SK-N-SH (cell line): ENCODE measurements around the gene PLEKHH1.

ENCODE experiments used
- EP300 ChIP-seq, 2 experiments: IDR thresholded peaks; 2 replicates each; pipeline versions ENCODE4 v1.4.0 to v1.6.1; 2012; ENCODE audit warnings: borderline replicate concordance in 1 of 2, low read depth in 1 of 2, low read length in 1 of 2
- FOXJ3 ChIP-seq: sonication (generic); formaldehyde crosslinking; IDR thresholded peaks from 2 replicates; pipeline ENCODE4 v1.5.1; 2020; ENCODE audit warnings: mild to moderate bottlenecking, missing genetic modification reagents
- FOXM1 ChIP-seq: IDR thresholded peaks from 2 replicates; pipeline ENCODE4 v1.4.0; 2012; ENCODE audit warnings: low read depth, mild to moderate bottlenecking
- JUND ChIP-seq: IDR thresholded peaks from 2 replicates; pipeline ENCODE4 v1.4.0; 2012
- NFIC ChIP-seq: IDR thresholded peaks from 2 replicates; pipeline ENCODE4 v1.4.0; 2012; ENCODE audit warnings: borderline replicate concordance
- POLR2AphosphoS5 ChIP-seq: IDR thresholded peaks from 2 replicates; pipeline ENCODE4 v1.6.1; 2012; ENCODE audit warnings: low read depth, low read length
- RFX5 ChIP-seq: IDR thresholded peaks from 2 replicates; pipeline ENCODE4 v1.6.1; 2012; ENCODE audit warnings: mild to moderate bottlenecking, improper control_type of control experiment, low read length
- RXRA ChIP-seq: IDR thresholded peaks from 2 replicates; pipeline ENCODE4 v1.4.0; 2012; ENCODE audit warnings: low read depth, mild to moderate bottlenecking, borderline replicate concordance
- TAF1 ChIP-seq: IDR thresholded peaks from 2 replicates; pipeline ENCODE4 v1.6.1; 2012; ENCODE audit warnings: low read depth, mild to moderate bottlenecking, low read length, moderate library complexity, borderline replicate concordance
- TF ChIP-seq, protein P1 (sequence below): fragments of 200-600 bp; sonication (generic); IDR thresholded peaks from 2 replicates; pipeline ENCODE4 v1.6.1; 2017; ENCODE audit warnings: antibody characterized with exemption, mild to moderate bottlenecking, moderate library complexity
- TF ChIP-seq, protein P2 (sequence below): IDR thresholded peaks from 2 replicates; pipeline ENCODE4 v1.6.1; 2012; ENCODE audit warnings: mild to moderate bottlenecking, low read depth, low read length, moderate library complexity
- TF ChIP-seq, protein P3 (sequence below): IDR thresholded peaks from 2 replicates; pipeline ENCODE4 v1.4.0; 2012; ENCODE audit warnings: low read depth

DNA sequence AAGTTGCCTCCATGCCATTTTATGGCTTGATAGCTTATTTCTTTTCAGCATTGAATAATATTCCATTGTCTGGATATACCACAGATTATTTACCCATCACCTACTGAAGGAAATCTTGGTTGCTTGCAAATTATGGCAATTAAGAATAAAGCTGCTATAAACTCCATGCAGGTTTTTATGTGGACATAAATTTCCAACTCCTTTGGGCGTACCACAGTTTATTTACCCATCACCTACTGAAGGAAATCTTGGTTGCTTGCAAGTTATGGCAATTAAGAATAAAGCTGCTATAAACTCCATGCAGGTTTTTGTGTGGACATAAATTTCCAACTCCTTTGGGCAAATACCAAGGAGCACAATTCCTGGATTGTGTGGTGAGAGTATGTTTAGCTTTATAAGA lies 12.6 kb upstream of the PLEKHH1 start:
- TF ChIP-seq NFIC (no peak), POLR2AphosphoS5 (no peak), JUND (no peak), TAF1 (no peak), FOXJ3 (CRISPR knock-in tag) (no peak), FOXM1 (no peak), EP300 (IDR thresholded peaks at IDR 0.05; ENCODE audit: borderline replicate concordance in 1 of 2, low read depth in 1 of 2, low read length in 1 of 2) (no peak), RXRA (no peak), RFX5 (no peak)
- TF ChIP-seq, protein P1, sequence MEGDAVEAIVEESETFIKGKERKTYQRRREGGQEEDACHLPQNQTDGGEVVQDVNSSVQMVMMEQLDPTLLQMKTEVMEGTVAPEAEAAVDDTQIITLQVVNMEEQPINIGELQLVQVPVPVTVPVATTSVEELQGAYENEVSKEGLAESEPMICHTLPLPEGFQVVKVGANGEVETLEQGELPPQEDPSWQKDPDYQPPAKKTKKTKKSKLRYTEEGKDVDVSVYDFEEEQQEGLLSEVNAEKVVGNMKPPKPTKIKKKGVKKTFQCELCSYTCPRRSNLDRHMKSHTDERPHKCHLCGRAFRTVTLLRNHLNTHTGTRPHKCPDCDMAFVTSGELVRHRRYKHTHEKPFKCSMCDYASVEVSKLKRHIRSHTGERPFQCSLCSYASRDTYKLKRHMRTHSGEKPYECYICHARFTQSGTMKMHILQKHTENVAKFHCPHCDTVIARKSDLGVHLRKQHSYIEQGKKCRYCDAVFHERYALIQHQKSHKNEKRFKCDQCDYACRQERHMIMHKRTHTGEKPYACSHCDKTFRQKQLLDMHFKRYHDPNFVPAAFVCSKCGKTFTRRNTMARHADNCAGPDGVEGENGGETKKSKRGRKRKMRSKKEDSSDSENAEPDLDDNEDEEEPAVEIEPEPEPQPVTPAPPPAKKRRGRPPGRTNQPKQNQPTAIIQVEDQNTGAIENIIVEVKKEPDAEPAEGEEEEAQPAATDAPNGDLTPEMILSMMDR, result no peak
- TF ChIP-seq, protein P2, sequence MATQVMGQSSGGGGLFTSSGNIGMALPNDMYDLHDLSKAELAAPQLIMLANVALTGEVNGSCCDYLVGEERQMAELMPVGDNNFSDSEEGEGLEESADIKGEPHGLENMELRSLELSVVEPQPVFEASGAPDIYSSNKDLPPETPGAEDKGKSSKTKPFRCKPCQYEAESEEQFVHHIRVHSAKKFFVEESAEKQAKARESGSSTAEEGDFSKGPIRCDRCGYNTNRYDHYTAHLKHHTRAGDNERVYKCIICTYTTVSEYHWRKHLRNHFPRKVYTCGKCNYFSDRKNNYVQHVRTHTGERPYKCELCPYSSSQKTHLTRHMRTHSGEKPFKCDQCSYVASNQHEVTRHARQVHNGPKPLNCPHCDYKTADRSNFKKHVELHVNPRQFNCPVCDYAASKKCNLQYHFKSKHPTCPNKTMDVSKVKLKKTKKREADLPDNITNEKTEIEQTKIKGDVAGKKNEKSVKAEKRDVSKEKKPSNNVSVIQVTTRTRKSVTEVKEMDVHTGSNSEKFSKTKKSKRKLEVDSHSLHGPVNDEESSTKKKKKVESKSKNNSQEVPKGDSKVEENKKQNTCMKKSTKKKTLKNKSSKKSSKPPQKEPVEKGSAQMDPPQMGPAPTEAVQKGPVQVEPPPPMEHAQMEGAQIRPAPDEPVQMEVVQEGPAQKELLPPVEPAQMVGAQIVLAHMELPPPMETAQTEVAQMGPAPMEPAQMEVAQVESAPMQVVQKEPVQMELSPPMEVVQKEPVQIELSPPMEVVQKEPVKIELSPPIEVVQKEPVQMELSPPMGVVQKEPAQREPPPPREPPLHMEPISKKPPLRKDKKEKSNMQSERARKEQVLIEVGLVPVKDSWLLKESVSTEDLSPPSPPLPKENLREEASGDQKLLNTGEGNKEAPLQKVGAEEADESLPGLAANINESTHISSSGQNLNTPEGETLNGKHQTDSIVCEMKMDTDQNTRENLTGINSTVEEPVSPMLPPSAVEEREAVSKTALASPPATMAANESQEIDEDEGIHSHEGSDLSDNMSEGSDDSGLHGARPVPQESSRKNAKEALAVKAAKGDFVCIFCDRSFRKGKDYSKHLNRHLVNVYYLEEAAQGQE, result no peak
- TF ChIP-seq, protein P3, sequence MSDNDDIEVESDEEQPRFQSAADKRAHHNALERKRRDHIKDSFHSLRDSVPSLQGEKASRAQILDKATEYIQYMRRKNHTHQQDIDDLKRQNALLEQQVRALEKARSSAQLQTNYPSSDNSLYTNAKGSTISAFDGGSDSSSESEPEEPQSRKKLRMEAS, result no peak
